Lung (tissue), 12 donors: ENCODE data around the gene GRAMD1C. TPM values are rescaled to one million over a fixed set of nuclear protein-coding genes. Genes with fewer than 3 reads are reported as not detected.

Experiments used
- ATAC-seq: fragments of 200-7000 bp; cut with Tn5 transposase; one replicate; pipeline ENCODE4 v1.9.1; 2020; ENCODE audit warnings: moderate number of reproducible peaks; ENCODE audit not compliant: insufficient read depth, low FRiP score
- DNase-seq, 3 donors: peaks; one replicate each; pipeline ENCODE4 v3.0.0-alpha.2; 2013 to 2017
- H3K27ac ChIP-seq, 2 donors: one replicate each; pipeline ENCODE4 v1.5.1; 2013; ENCODE audit warnings: mild to moderate bottlenecking in 2 of 2, moderate library complexity in 2 of 2, control low read depth in 1 of 2, inconsistent platforms in 1 of 2, low read depth in 1 of 2, low read length in 1 of 2
- H3K27me3 ChIP-seq, 3 donors: one replicate each; pipeline ENCODE4 v1.5.1; 2013; ENCODE audit warnings: low read length in 2 of 3; ENCODE audit not compliant: control insufficient read depth in 3 of 3, insufficient read depth in 3 of 3
- H3K36me3 ChIP-seq, 4 donors: one replicate each; pipeline ENCODE4 v1.5.1; 2013; ENCODE audit warnings: low read length in 4 of 4, mild to moderate bottlenecking in 1 of 4, moderate library complexity in 1 of 4; ENCODE audit not compliant: control insufficient read depth in 4 of 4, insufficient read depth in 4 of 4
- H3K4me1 ChIP-seq, 5 donors: one replicate each; pipeline ENCODE4 v1.5.1; 2013; ENCODE audit warnings: low read length in 5 of 5, mild to moderate bottlenecking in 2 of 5, moderate library complexity in 1 of 5; ENCODE audit not compliant: control insufficient read depth in 5 of 5, insufficient read depth in 5 of 5
- H3K4me3 ChIP-seq: one replicate; pipeline ENCODE4 v1.5.1; 2013; ENCODE audit warnings: mild to moderate bottlenecking, control low read depth, moderate library complexity
- H3K9ac ChIP-seq, 2 donors: one replicate each; pipeline ENCODE4 v1.5.1; 2013; ENCODE audit warnings: low read length in 2 of 2, control low read depth in 1 of 2; ENCODE audit not compliant: insufficient read depth in 1 of 2
- H3K9me3 ChIP-seq, 4 donors: one replicate each; pipeline ENCODE4 v1.5.1; 2013; ENCODE audit warnings: low read length in 3 of 4, mild to moderate bottlenecking in 1 of 4, moderate library complexity in 1 of 4; ENCODE audit not compliant: control insufficient read depth in 4 of 4, insufficient read depth in 3 of 4
- WGBS, 2 donors: extraction: QIAGEN DNeasy Blood & Tissue Kit; methylation state at CpG; one replicate each; pipeline ENCODE4 v1.1.7; 2013; 5-methylcytosine and 5-hydroxymethylcytosine counted together
- polyA plus RNA-seq, 2 donors: library from polyadenylated mRNA; stranded (reverse); fragments of 200-250 nt; gene quantifications; one replicate each; pipeline ENCODE4 v1.2.1, GENCODE V29; 2013
- total RNA-seq, 2 donors: library from RNA; depleted of rRNA in 1 of 2; stranded (reverse); fragments of >200 nt in 1 of 2; gene quantifications; one replicate each; pipeline ENCODE4 v1.2.1, GENCODE V29; 2014 to 2021
- TF ChIP-seq, protein P1 (sequence below): IDR thresholded peaks from 2 replicates; pipeline ENCODE4 v1.5.1; 2012; ENCODE audit warnings: mild to moderate bottlenecking; ENCODE audit errors: control extremely low read depth, extremely low read depth
- donor health status: control.
- donor health status: control.
- donor health status: Bipolar disorder and iron deficiency.
- donor health status: healthy.
- donor health status: DM: yes; HTN: yes; CAD: no.

GRAMD1C gene
- total and polyA plus RNA-seq, 4 donors, result 4.4 to 12.9 (median 8.8) TPM

- TF ChIP-seq, protein P1, sequence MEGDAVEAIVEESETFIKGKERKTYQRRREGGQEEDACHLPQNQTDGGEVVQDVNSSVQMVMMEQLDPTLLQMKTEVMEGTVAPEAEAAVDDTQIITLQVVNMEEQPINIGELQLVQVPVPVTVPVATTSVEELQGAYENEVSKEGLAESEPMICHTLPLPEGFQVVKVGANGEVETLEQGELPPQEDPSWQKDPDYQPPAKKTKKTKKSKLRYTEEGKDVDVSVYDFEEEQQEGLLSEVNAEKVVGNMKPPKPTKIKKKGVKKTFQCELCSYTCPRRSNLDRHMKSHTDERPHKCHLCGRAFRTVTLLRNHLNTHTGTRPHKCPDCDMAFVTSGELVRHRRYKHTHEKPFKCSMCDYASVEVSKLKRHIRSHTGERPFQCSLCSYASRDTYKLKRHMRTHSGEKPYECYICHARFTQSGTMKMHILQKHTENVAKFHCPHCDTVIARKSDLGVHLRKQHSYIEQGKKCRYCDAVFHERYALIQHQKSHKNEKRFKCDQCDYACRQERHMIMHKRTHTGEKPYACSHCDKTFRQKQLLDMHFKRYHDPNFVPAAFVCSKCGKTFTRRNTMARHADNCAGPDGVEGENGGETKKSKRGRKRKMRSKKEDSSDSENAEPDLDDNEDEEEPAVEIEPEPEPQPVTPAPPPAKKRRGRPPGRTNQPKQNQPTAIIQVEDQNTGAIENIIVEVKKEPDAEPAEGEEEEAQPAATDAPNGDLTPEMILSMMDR, result no peak
- no peaks in the 10 kb centered on the region for H3K27me3 ChIP-seq
- WGBS, 2 donors, result 54 to 57% methylated on average over 2 of the region's 2 CpGs
Observed at GRCh38 chr3:113914646-113915045, 76.1 kb downstream of the GRAMD1C start.

DNA sequence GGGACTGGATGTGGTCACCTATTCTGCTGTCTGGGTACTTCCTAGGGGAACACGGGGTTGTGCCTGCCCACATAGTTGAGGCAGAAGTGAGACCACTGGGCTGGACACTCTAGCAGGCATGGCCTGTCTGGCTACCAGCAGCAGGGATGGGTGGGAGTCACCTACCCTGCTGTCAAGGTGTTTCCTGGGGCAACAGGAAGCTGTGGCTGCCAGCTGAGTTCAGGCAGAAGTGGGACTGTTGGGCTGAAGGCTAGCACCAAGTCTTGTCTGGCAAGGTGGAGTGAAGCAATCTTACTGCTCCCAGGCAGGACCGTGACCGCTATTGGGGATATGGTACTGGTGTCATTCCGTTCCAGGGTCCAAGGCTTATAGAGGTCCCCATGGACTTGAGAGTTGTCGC, 89.0 kb downstream of the GRAMD1C start:
- H3K4me1 ChIP-seq, result no peaks in the 10 kb centered on the region
- H3K4me3 ChIP-seq, result no peak overlapping the region
- no peak overlapping the region for H3K9ac ChIP-seq
- no peak overlapping the region for H3K27ac ChIP-seq
- no peaks in the 10 kb centered on the region for H3K27me3 ChIP-seq
- ATAC-seq (no peak), DNase-seq (no peak)
- H3K9me3 ChIP-seq, result peaks cover 0 to 15% (median 2%) of the 10 kb centered on the region in 4 donors
- TF ChIP-seq, protein P1, result no peak
- WGBS, 2 donors, result 47 to 69% methylated on average over 5 of the region's 5 CpGs
- H3K36me3 ChIP-seq, result no peaks in the 10 kb centered on the region

More at GRCh38 chr3:113914646-113915045, 76.1 kb downstream of the GRAMD1C start:
- Histone ChIP-seq H3K27ac (no peak overlapping the region), H3K4me3 (no peak overlapping the region), H3K36me3 (no peaks in the 10 kb centered on the region), H3K9ac (no peak overlapping the region), H3K4me1 (no peaks in the 10 kb centered on the region), H3K9me3 (no peaks in the 10 kb centered on the region)
- no peak for ATAC-seq
- no peak for DNase-seq

- DNase-seq (no peak), ATAC-seq (no peak)
- Histone ChIP-seq H3K9ac (peak overlapping the region; percentile 61 to 82), H3K27me3 (peaks cover 0 to 16% (median 9%) of the 10 kb centered on the region in 3 donors), H3K9me3 (no peaks in the 10 kb centered on the region), H3K4me3 (no peak overlapping the region), H3K4me1 (peaks cover 0 to 9% (median 0%) of the 10 kb centered on the region in 5 donors), H3K36me3 (peaks cover 0 to 4% (median 0%) of the 10 kb centered on the region in 4 donors), H3K27ac (no peak overlapping the region)
- TF ChIP-seq, protein P1, result no peak
- 80 to 83% methylated on average over 7 of the region's 7 CpGs for WGBS, 2 donors
Observed at GRCh38 chr3:113946831-113947230, 108.2 kb downstream of the GRAMD1C start.
